Endothelial cell (in vitro differentiated cells): ENCODE results near the gene ING1. TPM values are rescaled to one million over a fixed set of nuclear protein-coding genes. Genes with fewer than 3 reads are reported as not detected.
"Not testable (repeated sequence)": the region's sequence is repeated elsewhere in the genome, so short reads cannot be mapped to it uniquely, and the experiment has no call there.

Experiments used
- DNase-seq: peaks from one replicate; pipeline ENCODE4 v3.0.0; 2021; ENCODE audit warnings: low spot score
- H3K27ac Mint-ChIP-seq: one replicate; pipeline ENCODE4 v1.8.0; 2021; ENCODE audit warnings: mixed read lengths, inconsistent platforms; ENCODE audit not compliant: unreplicated experiment
- H3K27me3 Mint-ChIP-seq: one replicate; pipeline ENCODE4 v1.8.0; 2021; ENCODE audit warnings: mild to moderate bottlenecking, moderate library complexity, mixed read lengths, inconsistent platforms; ENCODE audit not compliant: unreplicated experiment
- H3K36me3 Mint-ChIP-seq: one replicate; pipeline ENCODE4 v1.8.0; 2021; ENCODE audit warnings: mild to moderate bottlenecking, low read depth, mixed read lengths, inconsistent platforms; ENCODE audit not compliant: unreplicated experiment
- H3K4me1 Mint-ChIP-seq: one replicate; pipeline ENCODE4 v1.8.0; 2021; ENCODE audit warnings: mild to moderate bottlenecking, mixed read lengths, inconsistent platforms; ENCODE audit not compliant: unreplicated experiment
- H3K4me3 Mint-ChIP-seq: one replicate; pipeline ENCODE4 v1.8.0; 2021; ENCODE audit warnings: mild to moderate bottlenecking, mixed read lengths, inconsistent platforms; ENCODE audit not compliant: unreplicated experiment
- H3K9me3 Mint-ChIP-seq: one replicate; pipeline ENCODE4 v1.8.0; 2021; ENCODE audit warnings: mixed read lengths, inconsistent platforms; ENCODE audit not compliant: unreplicated experiment
- total RNA-seq: library from RNA; stranded (reverse); fragmentation: NEBNext Ultra II Directional; extraction: Animal tissue kit (Norgen Biotek cat#: 25700); gene quantifications from one replicate; pipeline ENCODE4 v1.2.1, GENCODE V29; 2021; ENCODE audit not compliant: unreplicated experiment
- TF ChIP-seq, protein P1 (sequence below): fragments of 200-600 bp; sonication (generic); IDR thresholded peaks from one replicate; pipeline ENCODE4 v1.5.0; 2021; ENCODE audit warnings: antibody characterized with exemption; ENCODE audit not compliant: unreplicated experiment

ING1 gene
- total RNA-seq, 1 donor from 2014 or later = 9.9 TPM

DNA sequence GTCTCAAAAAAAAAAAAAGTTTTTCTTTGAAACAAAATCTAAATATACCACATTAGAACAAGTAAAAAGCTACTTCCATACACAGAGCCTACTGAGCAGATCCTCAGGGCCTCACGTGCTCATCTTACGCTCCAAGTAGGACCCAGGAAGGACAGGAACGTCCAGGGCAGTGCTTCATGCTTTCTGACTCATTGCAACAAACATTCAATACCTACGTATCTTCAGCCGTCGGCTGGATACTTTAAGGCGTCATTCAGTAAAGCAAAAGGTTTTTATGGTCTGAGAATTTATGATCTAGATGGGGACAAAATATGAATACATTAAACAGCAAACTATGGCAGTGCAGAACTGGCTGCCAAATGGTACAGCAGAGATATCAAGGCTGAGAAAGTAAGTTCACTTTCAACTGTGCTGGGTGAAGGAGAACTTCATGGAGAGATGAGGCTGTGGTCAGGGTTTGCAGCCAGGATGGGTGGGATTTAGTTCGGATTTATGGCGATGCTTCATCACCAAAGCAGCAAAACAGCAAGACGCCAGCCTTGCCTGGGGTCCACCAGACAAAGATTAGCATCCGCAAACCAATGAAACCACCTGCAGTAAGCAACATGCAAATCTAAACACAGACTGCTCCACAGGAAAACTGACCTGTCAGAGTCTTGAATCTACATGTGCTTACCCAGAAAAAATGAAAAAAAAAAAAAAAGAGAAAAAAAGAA lies 28.0 kb upstream of the ING1 start:
- H3K27ac Mint-ChIP-seq = no peak overlapping the region
- H3K36me3 Mint-ChIP-seq = peaks cover 11% of the 10 kb centered on the region
- H3K4me1 Mint-ChIP-seq = no peaks in the 10 kb centered on the region
- H3K27me3 Mint-ChIP-seq = no peaks in the 10 kb centered on the region
- H3K9me3 Mint-ChIP-seq = no peaks in the 10 kb centered on the region
- H3K4me3 Mint-ChIP-seq = no peak overlapping the region
- TF ChIP-seq, protein P1, sequence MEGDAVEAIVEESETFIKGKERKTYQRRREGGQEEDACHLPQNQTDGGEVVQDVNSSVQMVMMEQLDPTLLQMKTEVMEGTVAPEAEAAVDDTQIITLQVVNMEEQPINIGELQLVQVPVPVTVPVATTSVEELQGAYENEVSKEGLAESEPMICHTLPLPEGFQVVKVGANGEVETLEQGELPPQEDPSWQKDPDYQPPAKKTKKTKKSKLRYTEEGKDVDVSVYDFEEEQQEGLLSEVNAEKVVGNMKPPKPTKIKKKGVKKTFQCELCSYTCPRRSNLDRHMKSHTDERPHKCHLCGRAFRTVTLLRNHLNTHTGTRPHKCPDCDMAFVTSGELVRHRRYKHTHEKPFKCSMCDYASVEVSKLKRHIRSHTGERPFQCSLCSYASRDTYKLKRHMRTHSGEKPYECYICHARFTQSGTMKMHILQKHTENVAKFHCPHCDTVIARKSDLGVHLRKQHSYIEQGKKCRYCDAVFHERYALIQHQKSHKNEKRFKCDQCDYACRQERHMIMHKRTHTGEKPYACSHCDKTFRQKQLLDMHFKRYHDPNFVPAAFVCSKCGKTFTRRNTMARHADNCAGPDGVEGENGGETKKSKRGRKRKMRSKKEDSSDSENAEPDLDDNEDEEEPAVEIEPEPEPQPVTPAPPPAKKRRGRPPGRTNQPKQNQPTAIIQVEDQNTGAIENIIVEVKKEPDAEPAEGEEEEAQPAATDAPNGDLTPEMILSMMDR = no peak
- DNase-seq = no peak

DNA sequence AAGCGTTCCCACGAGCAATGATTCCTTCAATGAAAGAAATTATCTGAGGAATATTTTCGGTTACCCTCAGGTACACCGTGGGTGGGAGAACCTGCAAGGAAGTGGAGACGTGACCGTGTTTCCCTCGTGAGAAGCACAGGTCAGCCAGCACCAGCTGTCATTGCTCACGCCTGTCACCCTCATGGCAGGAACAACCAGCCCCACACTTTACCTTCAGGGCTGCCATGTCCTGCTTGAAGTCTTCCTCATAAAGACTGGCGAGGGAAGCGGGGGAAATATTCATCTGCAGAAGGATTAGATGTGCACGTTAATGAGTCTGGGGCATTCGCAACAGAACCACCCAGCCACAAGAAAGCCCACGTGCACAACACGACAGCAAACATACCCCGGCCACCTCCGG lies 25.8 kb upstream of the ING1 start:
- Mint-ChIP-seq H3K27me3 (peaks cover 1% of the 10 kb centered on the region), H3K9me3 (no peaks in the 10 kb centered on the region), H3K27ac (no peak overlapping the region), H3K4me3 (no peak overlapping the region), H3K36me3 (peaks cover 7% of the 10 kb centered on the region), H3K4me1 (no peaks in the 10 kb centered on the region)
- TF ChIP-seq, protein P1 = no peak
- DNase-seq = no peak

DNA sequence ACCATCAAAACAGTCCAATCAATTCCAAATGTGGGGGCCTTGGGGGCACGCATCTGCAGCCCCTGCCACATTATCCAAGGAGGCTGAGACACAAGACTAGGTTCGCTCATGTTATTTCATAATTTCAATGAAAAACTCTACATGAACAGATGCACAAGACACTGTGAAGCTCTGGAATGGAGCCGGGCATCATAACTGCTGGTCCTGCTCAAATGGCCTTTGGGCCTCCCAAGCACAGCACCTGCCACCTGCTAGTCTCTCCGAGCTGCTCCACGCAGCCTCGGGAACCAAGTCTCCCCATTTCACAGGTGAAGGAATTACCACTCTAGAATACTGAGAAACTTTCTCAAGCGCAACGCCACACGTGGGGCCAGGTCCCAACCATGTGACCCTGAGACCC lies 24.5 kb upstream of the ING1 start:
- Mint-ChIP-seq H3K27me3 (peaks cover 1% of the 10 kb centered on the region), H3K9me3 (no peaks in the 10 kb centered on the region), H3K4me1 (no peaks in the 10 kb centered on the region)

DNA sequence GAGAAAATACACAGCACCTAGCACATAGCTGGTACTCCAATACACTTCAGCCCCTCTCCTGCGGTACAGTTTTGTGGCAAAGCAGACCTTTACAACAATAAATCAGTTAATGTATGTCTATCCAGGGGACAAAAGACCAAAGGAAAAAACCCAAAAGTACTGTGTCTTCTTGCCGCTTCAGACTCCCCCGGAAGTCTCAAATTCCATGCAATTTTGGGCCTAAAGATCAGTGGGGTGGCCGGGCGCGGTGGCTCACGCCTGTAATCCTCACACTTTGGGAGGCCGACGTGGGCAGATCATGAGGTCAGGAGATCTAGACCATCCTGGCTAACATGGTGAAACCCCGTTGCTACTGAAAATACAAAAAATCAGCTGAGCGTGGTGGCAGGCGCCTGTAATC lies 23.8 kb upstream of the ING1 start:
- Mint-ChIP-seq H3K4me1 (no peaks in the 10 kb centered on the region), H3K36me3 (peaks cover 7% of the 10 kb centered on the region), H3K27me3 (peaks cover 1% of the 10 kb centered on the region), H3K9me3 (no peaks in the 10 kb centered on the region), H3K4me3 (no peak overlapping the region), H3K27ac (no peak overlapping the region)
- DNase-seq = no peak
- TF ChIP-seq, protein P1 = no peak

More for the DNA sequence above, 24.5 kb upstream of the ING1 start:
- H3K36me3 Mint-ChIP-seq = peaks cover 7% of the 10 kb centered on the region
- H3K27ac Mint-ChIP-seq = no peak overlapping the region
- DNase-seq = no peak
- TF ChIP-seq, protein P1 = no peak
- H3K4me3 Mint-ChIP-seq = no peak overlapping the region

DNA sequence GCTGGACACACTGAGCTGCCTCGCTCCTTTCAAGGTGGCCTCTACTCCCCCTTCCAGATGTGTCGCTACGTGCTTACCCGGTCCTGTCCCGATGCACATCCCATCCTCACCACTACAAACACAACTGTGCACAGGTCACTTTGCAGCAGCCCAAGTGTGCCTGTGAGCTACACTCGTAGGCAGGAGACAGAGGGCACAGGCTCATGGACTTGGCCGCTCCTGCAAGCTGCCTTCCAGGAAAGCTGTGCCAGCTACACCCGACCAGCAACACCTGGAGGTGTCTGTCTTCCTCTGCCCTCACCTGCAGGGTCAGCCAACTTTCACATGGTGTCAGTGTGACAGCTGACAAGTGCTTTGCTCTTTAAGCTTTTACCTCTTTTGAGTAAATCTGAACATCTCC lies 23.0 kb upstream of the ING1 start:
- Mint-ChIP-seq H3K36me3 (peaks cover 3% of the 10 kb centered on the region), H3K9me3 (no peaks in the 10 kb centered on the region), H3K4me1 (no peaks in the 10 kb centered on the region), H3K27me3 (peaks cover 1% of the 10 kb centered on the region), H3K27ac (no peak overlapping the region), H3K4me3 (no peak overlapping the region)
- DNase-seq = no peak
- TF ChIP-seq, protein P1 = no peak

DNA sequence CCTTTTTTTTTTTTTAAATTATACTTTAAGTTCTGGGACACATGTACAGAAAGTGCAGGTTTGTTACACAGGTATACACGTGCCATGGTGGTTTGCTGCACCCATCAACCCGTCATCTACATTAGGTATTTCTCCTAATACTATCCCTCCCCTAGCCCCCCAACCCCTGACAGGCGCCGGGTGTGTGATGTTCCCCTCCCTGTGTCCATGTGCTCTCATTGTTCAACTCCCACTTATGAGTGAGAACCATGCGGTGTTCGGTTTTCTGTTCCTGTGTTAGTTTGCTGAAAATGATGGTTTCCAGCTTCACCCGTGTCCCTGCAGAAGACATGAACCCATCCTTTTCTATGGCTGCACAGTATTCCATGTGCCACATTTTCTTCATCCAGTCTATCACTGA lies 17.7 kb upstream of the ING1 start:
- not testable (repeated sequence) for H3K4me3 Mint-ChIP-seq

More for the DNA sequence above, 17.7 kb upstream of the ING1 start:
- not testable (repeated sequence) for DNase-seq, H3K27me3 Mint-ChIP-seq, H3K4me1 Mint-ChIP-seq, H3K9me3 Mint-ChIP-seq, H3K27ac Mint-ChIP-seq
- H3K36me3 Mint-ChIP-seq = peaks cover 13% of the 10 kb centered on the region
